HepG2 (cell line): ENCODE measurements around the gene MSH3. TPM values are rescaled to one million over a fixed set of nuclear protein-coding genes. Genes with fewer than 3 reads are reported as not detected.
"Not testable (repeated sequence)": the region's sequence is repeated elsewhere in the genome, so short reads cannot be mapped to it uniquely, and the experiment has no call there.

Experiments used
- ATAC-seq: fragments of 200-7000 bp; cut with Tn5 transposase; 3 replicates; pipeline ENCODE4 v1.9.1; 2020; ENCODE audit warnings: mild to moderate bottlenecking, moderate library complexity
- BruUV-seq: library from RNA; stranded (reverse); fragments of 400-500 nt; replicated peaks from 2 replicates; lab custom pipeline; 2021; lab: Mats Ljungman, UMichigan
- CTCF ChIA-PET: fragments of 300-600 bp; formaldehyde crosslinking; extraction: SDS; loops from one replicate; lab custom pipeline; 2021; ENCODE audit warnings: low total read pairs, inconsistent platforms, low intra/inter-chr PET ratio; lab: Yijun Ruan, JAX
- POLR2A ChIA-PET: fragments of 350-600 bp; sonication (Branson Sonifier 250); formaldehyde crosslinking; loops from one replicate; lab custom pipeline; 2020; ENCODE audit warnings: antibody characterized with exemption, inconsistent platforms; lab: Yijun Ruan, JAX
- DNase-seq: peaks from one replicate; pipeline ENCODE4 v3.0.0-alpha.2; 2015; ENCODE audit warnings: low spot score
- FAIRE-seq: peaks from 3 replicates; lab custom pipeline; 2011; peaks lifted over from hg19 to GRCh38; lab: Jason Lieb, UNC
- H2AFZ ChIP-seq: one replicate; pipeline ENCODE4 v1.6.1; 2011; ENCODE audit warnings: low read length, inconsistent platforms
- H3K27ac ChIP-seq: fragments of 300-600 bp; 3 replicates; pipeline ENCODE4 v1.8.0; 2011; ENCODE audit warnings: mixed run types, mild to moderate bottlenecking, mixed read lengths, low read length, inconsistent platforms; ENCODE audit not compliant: insufficient read depth; ENCODE audit errors: extremely low read length
- H3K27me3 ChIP-seq, 2 experiments: fragments of 200-600 bp in 1 of 2; 2 replicates in 1 of 2; 3 replicates in 1 of 2; pipeline versions ENCODE4 v1.6.0 to v1.8.0; 2011; ENCODE audit warnings: low read length in 2 of 2, mild to moderate bottlenecking in 2 of 2, moderate library complexity in 2 of 2, inconsistent platforms in 1 of 2; ENCODE audit not compliant: insufficient read depth in 2 of 2, control insufficient read depth in 1 of 2
- H3K36me3 ChIP-seq, 2 experiments: fragments of 200-600 bp in 1 of 2; replicated peaks in 1 of 2; 2 replicates in 1 of 2; 3 replicates in 1 of 2; pipeline versions ENCODE4 v1.5.1 to v1.8.0; 2011; ENCODE audit warnings: low read length in 2 of 2, inconsistent platforms in 1 of 2; ENCODE audit not compliant: insufficient read depth in 2 of 2, control insufficient read depth in 1 of 2
- H3K4me1 ChIP-seq: 2 replicates; pipeline ENCODE4 v1.5.1; 2012; ENCODE audit warnings: low read length, inconsistent platforms; ENCODE audit not compliant: insufficient read depth
- H3K4me2 ChIP-seq: 2 replicates; pipeline ENCODE4 v1.6.0; 2011; ENCODE audit warnings: low read depth, low read length, inconsistent platforms
- H3K4me3 ChIP-seq, 3 experiments: fragments of 200-600 bp in 1 of 3; sonication (generic), shearing (Covaris generic) in 1 of 3; replicated peaks in 1 of 3; 2 replicates each; pipeline ENCODE4 v1.5.1; 2011 to 2016; ENCODE audit warnings: low read length in 3 of 3, inconsistent platforms in 2 of 3, low read depth in 2 of 3, mild to moderate bottlenecking in 2 of 3, control low read depth in 1 of 3, mixed read lengths in 1 of 3; ENCODE audit not compliant: insufficient read depth in 1 of 3
- H3K79me2 ChIP-seq: one replicate; pipeline ENCODE4 v1.6.1; 2011; ENCODE audit warnings: low read length, inconsistent platforms; ENCODE audit not compliant: insufficient read depth
- H3K9ac ChIP-seq: 2 replicates; pipeline ENCODE4 v1.6.0; 2011; ENCODE audit warnings: mild to moderate bottlenecking, low read depth, low read length, inconsistent platforms; ENCODE audit not compliant: insufficient read depth
- H3K9me3 ChIP-seq: 2 replicates; pipeline ENCODE4 v1.5.1; 2012; ENCODE audit warnings: mild to moderate bottlenecking, low read length
- H4K20me1 ChIP-seq: 2 replicates; pipeline ENCODE4 v1.6.0; 2011; ENCODE audit warnings: inconsistent platforms, mild to moderate bottlenecking, low read length, moderate library complexity; ENCODE audit not compliant: insufficient read depth
- GMEB1 ChIP-seq: sonication (generic); formaldehyde crosslinking; IDR thresholded peaks from 2 replicates; pipeline ENCODE4 v1.5.1; 2020; ENCODE audit warnings: missing genetic modification reagents, mild to moderate bottlenecking, borderline replicate concordance
- NFAT5 ChIP-seq: sonication (generic); formaldehyde crosslinking; IDR thresholded peaks from 2 replicates; pipeline ENCODE4 v1.4.0; 2020; ENCODE audit warnings: missing genetic modification reagents
- ZNF83 ChIP-seq: sonication (generic); formaldehyde crosslinking; IDR thresholded peaks from 2 replicates; pipeline ENCODE4 v1.4.0; 2020; ENCODE audit warnings: missing genetic modification reagents, mild to moderate bottlenecking, borderline replicate concordance
- WGBS: methylation state at CpG from one replicate; pipeline ENCODE4 v1.1.6; 2017; ENCODE audit warnings: low lambda C conversion rate; 5-methylcytosine and 5-hydroxymethylcytosine counted together
- in situ Hi-C: cut with HindIII; loops from 2 replicates; pipeline ENCODE4 v1.10.0; 2017; ENCODE audit warnings: low pct_unique_long_range_greater_than_20kb; ENCODE audit not compliant: extremely low pct_ligation_motif_present
- intact Hi-C: fragments of 100-400 bp; cut with micrococcal nuclease; formaldehyde crosslinking; loops from one replicate; pipeline ENCODE4 v1.10.0; 2022; ENCODE audit not compliant: unreplicated experiment
- polyA plus RNA-seq, 8 experiments: library from polyadenylated mRNA; depleted of rRNA in 3 of 8; stranded (reverse) in 7 of 8; unstranded in 1 of 8; fragments of >200 nt; fragmentation: Illumina TruSeq in 4 of 8; extraction: Trizol in 4 of 8; gene quantifications; 2 replicates each; pipeline versions ENCODE4 v1.2.1 to v1.2.3, GENCODE V29; 2011 to 2016; ENCODE audit warnings: low read depth in 4 of 8, missing spikeins in 1 of 8, mixed read lengths in 1 of 8; ENCODE audit not compliant: insufficient read depth in 1 of 8
- total RNA-seq, 5 experiments: library from RNA; depleted of rRNA; stranded (reverse); fragments of >200 nt; fragmentation: Illumina TruSeq; extraction: Trizol; gene quantifications; 2 replicates each; pipeline ENCODE4 v1.2.3, GENCODE V29; 2016; ENCODE audit warnings: low read depth in 1 of 5
- TF ChIP-seq, protein P1 (sequence below): fragments of 450-650 bp; IDR thresholded peaks from 2 replicates; pipeline ENCODE4 v1.6.1; 2016

The MSH3 gene
- total and polyA plus RNA-seq, 2 of the 13 experiments (the other 11 are each of a cell fraction or from before 2014, with no cell fraction given), result 4.0 to 16.4 TPM

DNA sequence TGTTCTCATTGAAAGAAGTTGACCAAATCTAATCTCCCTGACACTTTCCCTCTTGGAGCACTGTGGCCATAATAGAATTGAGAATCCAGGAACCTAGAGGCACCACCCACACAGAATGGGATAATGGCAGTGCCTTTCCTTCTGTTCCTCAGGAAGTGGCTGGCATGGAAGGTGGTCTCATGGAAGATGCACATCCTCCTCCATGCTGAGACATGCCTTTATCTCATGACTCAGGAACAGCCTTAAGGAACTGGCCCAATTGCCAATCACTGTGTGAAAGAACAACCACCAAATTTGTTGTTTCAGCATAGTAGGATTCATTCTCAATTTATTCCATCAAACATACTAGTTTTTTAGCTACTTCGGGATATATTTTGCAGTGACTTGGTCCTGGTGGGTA lies 168.2 kb downstream of the MSH3 start (continued):
- TF ChIP-seq NFAT5 (CRISPR knock-in tag), result no peak
- TF ChIP-seq GMEB1 (CRISPR knock-in tag), result no peak
- no peak for TF ChIP-seq ZNF83
- TF ChIP-seq, protein P1, sequence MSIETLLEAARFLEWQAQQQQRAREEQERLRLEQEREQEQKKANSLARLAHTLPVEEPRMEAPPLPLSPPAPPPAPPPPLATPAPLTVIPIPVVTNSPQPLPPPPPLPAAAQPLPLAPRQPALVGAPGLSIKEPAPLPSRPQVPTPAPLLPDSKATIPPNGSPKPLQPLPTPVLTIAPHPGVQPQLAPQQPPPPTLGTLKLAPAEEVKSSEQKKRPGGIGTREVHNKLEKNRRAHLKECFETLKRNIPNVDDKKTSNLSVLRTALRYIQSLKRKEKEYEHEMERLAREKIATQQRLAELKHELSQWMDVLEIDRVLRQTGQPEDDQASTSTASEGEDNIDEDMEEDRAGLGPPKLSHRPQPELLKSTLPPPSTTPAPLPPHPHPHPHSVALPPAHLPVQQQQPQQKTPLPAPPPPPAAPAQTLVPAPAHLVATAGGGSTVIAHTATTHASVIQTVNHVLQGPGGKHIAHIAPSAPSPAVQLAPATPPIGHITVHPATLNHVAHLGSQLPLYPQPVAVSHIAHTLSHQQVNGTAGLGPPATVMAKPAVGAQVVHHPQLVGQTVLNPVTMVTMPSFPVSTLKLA, result no peak

DNA sequence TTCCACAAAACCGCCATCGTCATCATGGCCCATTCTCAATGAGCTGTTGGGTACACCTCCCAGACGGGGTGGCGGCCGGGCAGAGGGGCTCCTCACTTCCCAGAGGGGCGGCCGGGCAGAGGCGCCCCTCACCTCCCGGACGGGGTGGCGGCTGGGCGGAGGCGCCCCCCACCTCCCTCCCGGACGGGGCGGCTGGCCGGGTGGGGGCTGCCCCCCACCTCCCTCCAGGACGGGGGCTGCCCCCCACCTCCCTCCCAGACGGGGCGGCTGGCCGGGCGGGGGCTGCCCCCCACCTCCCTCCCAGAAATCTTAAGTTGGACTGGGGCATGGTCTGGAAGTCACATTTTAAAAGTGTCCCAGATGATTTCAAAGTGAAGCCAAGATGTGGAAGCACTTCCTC lies 169.7 kb downstream of the MSH3 start:
- H3K79me2 ChIP-seq, H3K36me3 ChIP-seq, POLR2A ChIA-PET, H4K20me1 ChIP-seq, ATAC-seq, BruUV-seq, H3K27ac ChIP-seq, in situ Hi-C loops, H3K4me1 ChIP-seq, FAIRE-seq, DNase-seq, H3K27me3 ChIP-seq, intact Hi-C loops, H3K9ac ChIP-seq, H3K4me3 ChIP-seq, H2AFZ ChIP-seq, CTCF ChIA-PET, H3K4me2 ChIP-seq: not testable (repeated sequence)
- 98% methylated on average over 13 of the region's 22 CpGs for WGBS
- peaks cover 13% of the 10 kb centered on the region for H3K9me3 ChIP-seq
